Transverse colon (tissue), 4 donors: Measurements from ENCODE around the gene ACAP2.
A peak's percentile ranks its signal among the peaks of the same experiment; 100 is the strongest.

Source experiments
- EP300 ChIP-seq: sonication (generic); formaldehyde crosslinking; IDR thresholded peaks from one replicate; pipeline ENCODE4 v1.6.1; 2017; ENCODE audit warnings: antibody characterized with exemption, low read depth
- POLR2AphosphoS5 ChIP-seq, 3 donors: sonication (generic); formaldehyde crosslinking; IDR thresholded peaks; one replicate each; pipeline ENCODE4 v1.6.1; 2016; ENCODE audit warnings: antibody characterized with exemption in 3 of 3
- TF ChIP-seq, protein P1 (sequence below), 5 experiments: fragments of 200-600 bp in 3 of 5; fragments of 450-650 bp in 2 of 5; sonication (generic) in 3 of 5; IDR thresholded peaks; 1 replicate in 2 of 5; 2 replicates in 3 of 5; pipeline ENCODE4 v1.5.1; 2016 to 2017; ENCODE audit warnings: antibody characterized with exemption in 5 of 5, inconsistent platforms in 3 of 5, mild to moderate bottlenecking in 2 of 5, moderate library complexity in 1 of 5

DNA sequence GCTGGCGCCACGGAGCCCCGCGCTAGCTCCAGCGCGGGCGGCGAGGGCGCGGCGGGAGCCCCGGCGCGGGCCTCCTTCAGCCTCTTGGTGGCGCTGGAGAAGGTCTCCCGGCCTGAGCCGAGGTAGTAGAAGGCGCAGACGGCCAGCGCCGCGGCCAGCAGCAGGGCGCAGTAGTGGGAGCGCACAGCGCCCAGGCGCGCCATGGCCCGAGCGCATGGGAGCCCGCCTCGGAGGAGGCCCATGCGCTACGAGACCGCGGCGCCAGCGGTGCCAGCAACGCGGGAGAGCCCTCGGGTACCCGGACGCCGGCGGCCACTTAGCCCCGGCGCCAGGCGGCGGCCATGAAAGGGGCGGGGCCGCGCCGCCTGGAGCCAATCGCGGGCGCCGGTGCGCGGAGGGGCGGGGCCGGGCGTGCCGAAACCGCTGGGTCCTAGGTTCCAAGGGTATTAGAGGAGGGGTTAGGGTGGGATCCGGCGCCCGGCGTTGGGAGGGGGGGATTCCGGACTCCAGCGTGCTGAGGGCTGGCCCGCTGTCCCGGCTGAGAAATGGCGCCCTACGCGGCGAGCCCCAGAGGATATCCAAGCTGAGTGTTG is 171.9 kb downstream of the ACAP2 start, which contains the start of gene XXYLT1:
- no peak for TF ChIP-seq EP300
- TF ChIP-seq, protein P1, sequence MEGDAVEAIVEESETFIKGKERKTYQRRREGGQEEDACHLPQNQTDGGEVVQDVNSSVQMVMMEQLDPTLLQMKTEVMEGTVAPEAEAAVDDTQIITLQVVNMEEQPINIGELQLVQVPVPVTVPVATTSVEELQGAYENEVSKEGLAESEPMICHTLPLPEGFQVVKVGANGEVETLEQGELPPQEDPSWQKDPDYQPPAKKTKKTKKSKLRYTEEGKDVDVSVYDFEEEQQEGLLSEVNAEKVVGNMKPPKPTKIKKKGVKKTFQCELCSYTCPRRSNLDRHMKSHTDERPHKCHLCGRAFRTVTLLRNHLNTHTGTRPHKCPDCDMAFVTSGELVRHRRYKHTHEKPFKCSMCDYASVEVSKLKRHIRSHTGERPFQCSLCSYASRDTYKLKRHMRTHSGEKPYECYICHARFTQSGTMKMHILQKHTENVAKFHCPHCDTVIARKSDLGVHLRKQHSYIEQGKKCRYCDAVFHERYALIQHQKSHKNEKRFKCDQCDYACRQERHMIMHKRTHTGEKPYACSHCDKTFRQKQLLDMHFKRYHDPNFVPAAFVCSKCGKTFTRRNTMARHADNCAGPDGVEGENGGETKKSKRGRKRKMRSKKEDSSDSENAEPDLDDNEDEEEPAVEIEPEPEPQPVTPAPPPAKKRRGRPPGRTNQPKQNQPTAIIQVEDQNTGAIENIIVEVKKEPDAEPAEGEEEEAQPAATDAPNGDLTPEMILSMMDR (IDR thresholded peaks at IDR 0.05) = peak in 3 of 5 experiments; percentile 43 to 65 (median 52)
- peak in 1 of 3 donors; percentile 12 for TF ChIP-seq POLR2AphosphoS5 (IDR thresholded peaks at IDR 0.05)
